A549 (cell line): Measurements from ENCODE around the gene OBSL1.

ENCODE experiments used
- CTCF ChIP-seq: fragments of >200 bp; sonication (Bioruptor Twin); formaldehyde crosslinking; IDR thresholded peaks from 3 replicates; pipeline ENCODE4 v1.5.1; 2016
- HDAC2 ChIP-seq: fragments of 200-600 bp; sonication (generic); IDR thresholded peaks from 2 replicates; pipeline ENCODE4 v1.6.1; 2016
- PHF8 ChIP-seq: fragments of 200-600 bp; sonication (generic); IDR thresholded peaks from 2 replicates; pipeline ENCODE4 v1.6.1; 2016; ENCODE audit warnings: low read depth, mild to moderate bottlenecking, antibody characterized with exemption, moderate library complexity, borderline replicate concordance
- POLR2AphosphoS2 ChIP-seq: conservative IDR thresholded peaks from 2 replicates; pipeline ENCODE4 v1.6.1; 2012; ENCODE audit warnings: low read length, improper control_type of control experiment, inconsistent platforms
- RFX5 ChIP-seq: fragments of 450-650 bp; IDR thresholded peaks from 2 replicates; pipeline ENCODE4 v1.7.1; 2014; ENCODE audit warnings: antibody characterized with exemption, mild to moderate bottlenecking, moderate library complexity
- TP53 ChIP-seq: fragments of 250-450 bp; sonication (Bioruptor Pico); IDR thresholded peaks from 2 replicates; pipeline ENCODE4 v1.5.0; 2021; ENCODE audit warnings: mild to moderate bottlenecking, moderate library complexity

GRCh38 chr2:219569635-219570034 is 1.7 kb downstream of the OBSL1 start:
- TF ChIP-seq TP53 = no peak
- TF ChIP-seq RFX5 = no peak
- TF ChIP-seq PHF8 = no peak
- no peak for TF ChIP-seq HDAC2
- TF ChIP-seq POLR2AphosphoS2 = no peak
- no peak for TF ChIP-seq CTCF
